Endothelial cell of umbilical vein (primary cell): ENCODE data around the gene CEP350.

Experiments
- EZH2 ChIP-seq: IDR thresholded peaks from 2 replicates; pipeline ENCODE4 v1.6.1; 2012; ENCODE audit warnings: borderline replicate concordance, low read depth, mild to moderate bottlenecking, moderate library complexity, low read length, inconsistent platforms; ENCODE audit not compliant: severe bottlenecking
- FOS ChIP-seq: IDR thresholded peaks from 2 replicates; pipeline ENCODE4 v1.6.1; 2011; ENCODE audit warnings: mild to moderate bottlenecking, low read length, moderate library complexity, borderline replicate concordance; ENCODE audit not compliant: insufficient read depth
- GATA2 ChIP-seq: IDR thresholded peaks from 2 replicates; pipeline ENCODE4 v1.7.0; 2011; ENCODE audit warnings: low read depth, mild to moderate bottlenecking, moderate library complexity, mixed read lengths, low read length; ENCODE audit not compliant: insufficient read length, insufficient read depth
- JUN ChIP-seq: IDR thresholded peaks from 2 replicates; pipeline ENCODE4 v1.6.1; 2011; ENCODE audit warnings: borderline replicate concordance, low read depth; ENCODE audit not compliant: insufficient read length, insufficient read depth
- MYC ChIP-seq: IDR thresholded peaks from one replicate; pipeline ENCODE4 v1.6.1; 2011; ENCODE audit warnings: mild to moderate bottlenecking, low read depth, low read length
- POLR2A ChIP-seq: IDR thresholded peaks from 2 replicates; pipeline ENCODE4 v1.6.1; 2012; ENCODE audit warnings: low read depth, mild to moderate bottlenecking, control low read depth, low read length
- POLR2AphosphoS5 ChIP-seq: IDR thresholded peaks from 2 replicates; pipeline ENCODE4 v1.6.1; 2012; ENCODE audit warnings: low read depth, mild to moderate bottlenecking, control low read depth, low read length, moderate library complexity; ENCODE audit not compliant: insufficient read depth
- TF ChIP-seq, protein P1 (sequence below), 2 donors: IDR thresholded peaks; 1 replicate in 1 of 2; 2 replicates in 1 of 2; pipeline ENCODE4 v1.5.1; 2011; ENCODE audit warnings: low read length in 2 of 2, mild to moderate bottlenecking in 2 of 2, moderate library complexity in 2 of 2, control low read depth in 1 of 2, inconsistent platforms in 1 of 2, low read depth in 1 of 2; ENCODE audit not compliant: insufficient read depth in 1 of 2; ENCODE audit errors: extremely low read depth in 1 of 2
- TF ChIP-seq, protein P2 (sequence below): IDR thresholded peaks from 2 replicates; pipeline ENCODE4 v1.6.1; 2011; ENCODE audit not compliant: insufficient read depth, insufficient read length

DNA sequence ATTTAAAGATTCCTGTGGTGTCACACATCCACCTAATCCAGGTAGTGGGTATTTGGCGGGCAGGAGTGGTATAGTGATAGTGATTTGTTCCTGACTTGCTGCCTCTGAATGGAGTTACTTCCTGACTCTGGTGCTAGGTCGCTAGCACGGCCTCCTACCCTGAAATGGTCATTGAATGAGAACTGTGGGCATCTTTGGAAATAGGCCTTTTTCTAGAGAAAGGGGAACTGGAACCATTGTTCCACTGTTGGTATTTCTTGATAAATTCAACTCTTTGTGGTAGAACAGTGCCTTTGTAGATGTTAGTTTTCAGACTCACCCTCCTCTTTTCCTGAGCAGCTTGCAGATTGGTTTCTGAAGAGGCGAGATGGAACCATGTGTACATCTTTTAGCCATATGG, 201.6 kb downstream of the CEP350 start:
- TF ChIP-seq, protein P1, sequence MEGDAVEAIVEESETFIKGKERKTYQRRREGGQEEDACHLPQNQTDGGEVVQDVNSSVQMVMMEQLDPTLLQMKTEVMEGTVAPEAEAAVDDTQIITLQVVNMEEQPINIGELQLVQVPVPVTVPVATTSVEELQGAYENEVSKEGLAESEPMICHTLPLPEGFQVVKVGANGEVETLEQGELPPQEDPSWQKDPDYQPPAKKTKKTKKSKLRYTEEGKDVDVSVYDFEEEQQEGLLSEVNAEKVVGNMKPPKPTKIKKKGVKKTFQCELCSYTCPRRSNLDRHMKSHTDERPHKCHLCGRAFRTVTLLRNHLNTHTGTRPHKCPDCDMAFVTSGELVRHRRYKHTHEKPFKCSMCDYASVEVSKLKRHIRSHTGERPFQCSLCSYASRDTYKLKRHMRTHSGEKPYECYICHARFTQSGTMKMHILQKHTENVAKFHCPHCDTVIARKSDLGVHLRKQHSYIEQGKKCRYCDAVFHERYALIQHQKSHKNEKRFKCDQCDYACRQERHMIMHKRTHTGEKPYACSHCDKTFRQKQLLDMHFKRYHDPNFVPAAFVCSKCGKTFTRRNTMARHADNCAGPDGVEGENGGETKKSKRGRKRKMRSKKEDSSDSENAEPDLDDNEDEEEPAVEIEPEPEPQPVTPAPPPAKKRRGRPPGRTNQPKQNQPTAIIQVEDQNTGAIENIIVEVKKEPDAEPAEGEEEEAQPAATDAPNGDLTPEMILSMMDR (IDR thresholded peaks at IDR 0.05; ENCODE audit: extremely low read depth in 1 of 2, insufficient read depth in 1 of 2, low read depth in 1 of 2, low read length in 2 of 2): no peak
- TF ChIP-seq, protein P2, sequence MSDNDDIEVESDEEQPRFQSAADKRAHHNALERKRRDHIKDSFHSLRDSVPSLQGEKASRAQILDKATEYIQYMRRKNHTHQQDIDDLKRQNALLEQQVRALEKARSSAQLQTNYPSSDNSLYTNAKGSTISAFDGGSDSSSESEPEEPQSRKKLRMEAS: no peak
- no peak for TF ChIP-seq EZH2
- no peak for TF ChIP-seq POLR2AphosphoS5
- TF ChIP-seq FOS: no peak
- TF ChIP-seq POLR2A: no peak
- TF ChIP-seq JUN: no peak
- TF ChIP-seq GATA2: no peak
- no peak for TF ChIP-seq MYC
